AG09309 (cell line): ENCODE measurements around the gene FHOD1.

Experiments used
- DNase-seq: peaks from one replicate; pipeline ENCODE4 v3.0.0-alpha.2; 2010; ENCODE audit warnings: low read depth
- H3K4me3 ChIP-seq: 2 replicates; pipeline ENCODE4 v1.5.1; 2011; ENCODE audit warnings: mild to moderate bottlenecking, low read depth, low read length, moderate library complexity; ENCODE audit not compliant: control insufficient read depth
- CTCF ChIP-seq: IDR thresholded peaks from 2 replicates; pipeline ENCODE4 v1.5.1; 2011; ENCODE audit warnings: mild to moderate bottlenecking, low read depth, low read length, inconsistent platforms; ENCODE audit not compliant: insufficient read depth, control insufficient read depth; ENCODE audit errors: missing control alignments

Gene FHOD1

GRCh38 chr16:67185651-67186134 is 61.6 kb downstream of the FHOD1 start:
- no peak overlapping the region for H3K4me3 ChIP-seq
- TF ChIP-seq CTCF, result no peak
- no peak for DNase-seq

GRCh38 chr16:67184995-67185650 is 62.2 kb downstream of the FHOD1 start:
- DNase-seq, result peak; percentile 62
- no peak overlapping the region for H3K4me3 ChIP-seq
- TF ChIP-seq CTCF, result peak; percentile 95

DNA sequence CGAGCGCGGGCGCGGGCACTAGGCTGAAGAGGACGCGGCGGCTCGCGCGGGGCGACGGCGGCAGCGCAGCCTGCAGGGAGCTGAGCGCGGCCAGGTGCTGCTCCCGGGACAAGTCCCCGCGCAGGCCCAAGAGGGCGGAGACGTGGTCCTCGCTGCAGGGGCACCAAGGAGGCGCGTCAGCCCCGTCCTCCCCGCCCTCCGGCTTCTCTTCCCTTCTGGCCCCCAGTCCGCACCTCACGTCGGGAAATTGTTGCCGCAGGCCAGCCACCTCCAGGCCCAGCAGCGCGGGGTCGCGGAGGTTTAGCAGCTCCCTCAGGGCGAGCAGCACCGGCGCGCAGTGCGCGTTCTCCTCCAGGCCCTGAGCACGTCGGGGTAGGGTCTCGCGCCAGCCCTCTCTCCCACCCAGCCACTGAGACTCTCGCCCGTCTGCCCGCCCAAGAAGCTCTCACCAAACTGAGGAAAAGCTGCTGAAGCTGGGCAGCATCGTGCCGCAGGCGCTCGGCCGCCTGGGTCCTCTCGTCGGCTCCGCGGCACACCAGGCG is 62.8 kb downstream of the FHOD1 start:
- peak overlapping the region; percentile 46 for H3K4me3 ChIP-seq
- TF ChIP-seq CTCF, result no peak
- DNase-seq, result no peak

- peak within 1 kb of the TSS; percentile 46 for H3K4me3 ChIP-seq
- TF ChIP-seq CTCF, result no peak
- DNase-seq, result peak; percentile 88
Measured at GRCh38 chr16:67183627-67184452, 63.4 kb downstream of the FHOD1 start, which contains the start of gene MATCAP1. TSS of gene MATCAP1 (minus strand) at chr16:67183963. CDS start at chr16:67180610, 3,353 bp downstream.

DNA sequence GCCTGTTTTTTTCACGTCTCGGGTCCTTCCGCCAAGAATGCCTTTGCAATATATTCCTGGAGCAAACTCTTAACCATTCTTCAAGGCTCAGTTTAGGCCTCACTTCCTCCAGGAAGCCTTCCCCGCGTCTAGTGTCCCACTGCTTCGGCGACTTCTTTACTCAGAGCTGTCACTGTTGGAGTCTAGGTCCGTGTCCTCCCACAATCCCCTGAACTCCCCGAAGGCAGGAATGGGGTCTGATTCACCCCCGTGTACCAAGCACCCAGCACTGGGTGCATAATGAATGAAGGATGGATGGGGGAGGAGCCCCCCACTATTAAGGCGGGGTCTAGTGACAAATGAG is 64.0 kb downstream of the FHOD1 start:
- peak overlapping the region; percentile 46 for H3K4me3 ChIP-seq
- DNase-seq, result no peak
- no peak for TF ChIP-seq CTCF

- TF ChIP-seq CTCF, result no peak
- no peak overlapping the region for H3K4me3 ChIP-seq
- no peak for DNase-seq
Measured at GRCh38 chr16:67182288-67182687, 65.0 kb downstream of the FHOD1 start.
